ENCODE data around the gene ARHGAP15. TPM values are rescaled to one million over a fixed set of nuclear protein-coding genes. Genes with fewer than 3 reads are reported as not detected.

The ARHGAP15 gene
- polyA plus RNA-seq, 2 of the 4 experiments (the other 2 are of a cell fraction): 0.34 TPM; not detected in 1

GRCh38 chr2:143085125-143085784 lies 44.0 kb upstream of the ARHGAP15 start:
- CTCF ChIA-PET: interaction anchor here (1.1 to 1.2 kb wide), 2 partner anchors 26 to 27 kb away, joined by 3 read pairs; no protein-coding TSS in a partner anchor
- ATAC-seq: no peak
- Histone ChIP-seq H3K9me3 (no peaks in the 10 kb centered on the region), H3K4me1 (no peaks in the 10 kb centered on the region), H3K4me3 (no peak overlapping the region), H3K27ac (no peak overlapping the region), H3K4me2 (no peak overlapping the region)
- WGBS (ENCODE audit: missing lambda C conversion rate): 87% methylated on average over 1 of the region's 1 CpG
- TF ChIP-seq ATOH8 (CRISPR knock-in tag; IDR thresholded peaks at IDR 0.05; ENCODE audit: low read depth) (no peak), GATA3 (IDR thresholded peaks at IDR 0.05; ENCODE audit: borderline replicate concordance) (no peak), KDM5A (IDR thresholded peaks at IDR 0.05) (no peak), EP300 (IDR thresholded peaks at IDR 0.05) (no peak), CHD4 (IDR thresholded peaks at IDR 0.05; ENCODE audit: borderline replicate concordance) (no peak), ZNF302 (CRISPR knock-in tag; IDR thresholded peaks at IDR 0.05) (no peak), KDM1A (IDR thresholded peaks at IDR 0.05; ENCODE audit: low read depth) (no peak), HMGXB4 (CRISPR knock-in tag; IDR thresholded peaks at IDR 0.05; ENCODE audit: borderline replicate concordance) (no peak), HEYL (CRISPR knock-in tag; IDR thresholded peaks at IDR 0.05) (no peak), BHLHE40 (IDR thresholded peaks at IDR 0.05; ENCODE audit: low read depth, low read length) (no peak), SREBF2 (IDR thresholded peaks at IDR 0.05) (no peak), NPAS2 (CRISPR knock-in tag; IDR thresholded peaks at IDR 0.05; ENCODE audit: borderline replicate concordance) (no peak), ZFP36 (IDR thresholded peaks at IDR 0.05; ENCODE audit: borderline replicate concordance, partially characterized antibody) (no peak), EHF (CRISPR knock-in tag; IDR thresholded peaks at IDR 0.05) (no peak), FOXS1 (CRISPR knock-in tag; IDR thresholded peaks at IDR 0.05) (no peak), REST (IDR thresholded peaks at IDR 0.05) (no peak), ZSCAN20 (CRISPR knock-in tag; IDR thresholded peaks at IDR 0.05) (no peak)
- no peak for FAIRE-seq
- DNase-seq (ENCODE audit: low read depth in 1 of 2, low spot score in 1 of 2): no peak
- POLR2A ChIA-PET: no interaction called here

GRCh38 chr2:143087033-143087432 lies 42.2 kb upstream of the ARHGAP15 start:
- no peaks in the 10 kb centered on the region for H3K4me1 ChIP-seq
- ChIA-PET CTCF (no interaction called here), POLR2A (no interaction called here)
- no peak overlapping the region for H3K27ac ChIP-seq
- 3% methylated on average over 1 of the region's 1 CpG for WGBS (ENCODE audit: missing lambda C conversion rate)
- H3K9me3 ChIP-seq: no peaks in the 10 kb centered on the region
- ATAC-seq: no peak
- DNase-seq (ENCODE audit: low read depth in 1 of 2, low spot score in 1 of 2): no peak
- H3K4me3 ChIP-seq: no peak overlapping the region
- H3K4me2 ChIP-seq: no peak overlapping the region
- FAIRE-seq: no peak
- TF ChIP-seq ZFP36 (IDR thresholded peaks at IDR 0.05; ENCODE audit: borderline replicate concordance, partially characterized antibody) (no peak), MYC (IDR thresholded peaks at IDR 0.05; ENCODE audit: borderline replicate concordance, low read length) (no peak), HDAC2 (IDR thresholded peaks at IDR 0.05) (no peak), MAFK (IDR thresholded peaks at IDR 0.05; ENCODE audit: partially characterized antibody) (no peak), REST (IDR thresholded peaks at IDR 0.05) (no peak), USF2 (IDR thresholded peaks at IDR 0.05) (no peak), ATOH8 (CRISPR knock-in tag; IDR thresholded peaks at IDR 0.05; ENCODE audit: low read depth) (no peak), GATA3 (IDR thresholded peaks at IDR 0.05; ENCODE audit: borderline replicate concordance) (no peak), CBX8 (IDR thresholded peaks at IDR 0.05) (no peak), FOSL2 (IDR thresholded peaks at IDR 0.05) (no peak), FOSL2 (CRISPR knock-in tag; IDR thresholded peaks at IDR 0.05) (no peak), JUN (IDR thresholded peaks at IDR 0.05) (no peak), ZSCAN20 (CRISPR knock-in tag; IDR thresholded peaks at IDR 0.05) (no peak)

Data from A549 (cell line).